ENCODE data around the gene TCP1. TPM values are rescaled to one million over a fixed set of nuclear protein-coding genes. Genes with fewer than 3 reads are reported as not detected.

The TCP1 gene
- total RNA-seq, 1 experiment from 2014 or later = 340 TPM

DNA sequence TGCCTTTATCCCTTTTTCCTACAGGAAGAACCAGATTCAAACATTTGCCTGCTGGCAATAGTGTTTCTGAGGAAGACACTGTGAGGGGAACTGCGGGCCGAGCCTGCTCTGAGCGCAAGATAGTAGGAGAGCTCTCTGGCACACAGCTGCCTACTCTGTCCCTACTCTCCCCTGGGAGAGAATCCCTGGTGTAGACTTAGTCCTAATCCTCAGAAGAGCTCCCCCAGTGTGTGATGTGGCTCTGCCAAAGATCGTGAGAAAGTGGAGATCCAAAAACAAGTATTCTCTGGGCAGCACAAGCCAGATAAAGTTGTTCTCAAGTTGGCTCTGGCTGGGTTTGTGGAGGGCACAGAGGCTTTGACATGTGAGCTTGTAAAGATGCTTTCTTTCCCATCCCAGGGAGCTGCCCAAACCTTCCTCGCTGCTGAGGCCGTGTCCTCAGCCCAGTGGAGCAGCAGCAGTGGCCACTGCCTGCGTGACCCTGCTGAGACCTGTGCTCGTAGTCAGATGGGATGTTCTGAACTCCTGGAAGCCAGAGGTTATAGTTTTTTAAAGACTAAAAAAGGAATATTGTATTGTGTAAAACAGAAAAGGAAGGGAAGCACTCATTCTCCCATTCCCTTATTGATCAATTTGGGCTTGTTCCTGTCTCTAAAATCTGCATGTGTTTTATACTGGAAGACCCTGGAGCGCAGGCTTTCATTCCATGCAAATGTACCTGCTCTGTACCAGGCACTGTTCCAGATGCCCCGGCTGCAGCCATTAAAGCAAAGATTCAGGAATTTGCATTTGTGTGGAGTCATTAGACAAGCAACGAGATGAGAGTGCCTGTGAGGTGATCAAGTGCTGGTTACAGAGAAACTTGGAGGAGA, 41.3 kb upstream of the TCP1 start:
- no peak for TF ChIP-seq TCF7L2 (IDR thresholded peaks at IDR 0.05; ENCODE audit: low read depth, low read length)
- TF ChIP-seq SIN3A (IDR thresholded peaks at IDR 0.05; ENCODE audit: borderline replicate concordance, insufficient read depth, low read depth, low read length) = no peak
- no peak for TF ChIP-seq POLR2AphosphoS5 (IDR thresholded peaks at IDR 0.05; ENCODE audit: low read depth, low read length)
- no peak for TF ChIP-seq REST (IDR thresholded peaks at IDR 0.05; ENCODE audit: insufficient read depth in 1 of 2, low read depth in 2 of 2, low read length in 1 of 2)
- TF ChIP-seq, protein P1, sequence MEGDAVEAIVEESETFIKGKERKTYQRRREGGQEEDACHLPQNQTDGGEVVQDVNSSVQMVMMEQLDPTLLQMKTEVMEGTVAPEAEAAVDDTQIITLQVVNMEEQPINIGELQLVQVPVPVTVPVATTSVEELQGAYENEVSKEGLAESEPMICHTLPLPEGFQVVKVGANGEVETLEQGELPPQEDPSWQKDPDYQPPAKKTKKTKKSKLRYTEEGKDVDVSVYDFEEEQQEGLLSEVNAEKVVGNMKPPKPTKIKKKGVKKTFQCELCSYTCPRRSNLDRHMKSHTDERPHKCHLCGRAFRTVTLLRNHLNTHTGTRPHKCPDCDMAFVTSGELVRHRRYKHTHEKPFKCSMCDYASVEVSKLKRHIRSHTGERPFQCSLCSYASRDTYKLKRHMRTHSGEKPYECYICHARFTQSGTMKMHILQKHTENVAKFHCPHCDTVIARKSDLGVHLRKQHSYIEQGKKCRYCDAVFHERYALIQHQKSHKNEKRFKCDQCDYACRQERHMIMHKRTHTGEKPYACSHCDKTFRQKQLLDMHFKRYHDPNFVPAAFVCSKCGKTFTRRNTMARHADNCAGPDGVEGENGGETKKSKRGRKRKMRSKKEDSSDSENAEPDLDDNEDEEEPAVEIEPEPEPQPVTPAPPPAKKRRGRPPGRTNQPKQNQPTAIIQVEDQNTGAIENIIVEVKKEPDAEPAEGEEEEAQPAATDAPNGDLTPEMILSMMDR (IDR thresholded peaks at IDR 0.05) = no peak
- DNase-seq (ENCODE audit: low read depth, low spot score) = no peak
- no peak overlapping the region for H3K27ac ChIP-seq (ENCODE audit: low read length)
- ChIA-PET POLR2A (no interaction called here), CTCF (no interaction called here)
- H3K27me3 ChIP-seq (ENCODE audit: control insufficient read depth, insufficient read depth, low read length) = no peaks in the 10 kb centered on the region; the same call in none of the 2 replicates
- no TSS peak for BruUV-seq (replicated peaks)
- no peak overlapping the region for H3K4me3 ChIP-seq (ENCODE audit: low read depth in 2 of 2, low read length in 2 of 2)
- no peak; the same call in 1 of the 2 replicates for ATAC-seq
- no peaks in the 10 kb centered on the region for H3K9me3 ChIP-seq (ENCODE audit: control insufficient read depth, insufficient read depth, low read depth, low read length)
- in situ Hi-C loops (cut with HindIII; ENCODE audit: low pct_unique_long_range_greater_than_20kb, low sequenced_read_pairs) (no loop called here), intact Hi-C loops (cut with micrococcal nuclease; ENCODE audit: unreplicated experiment) (no loop called here)
- no peaks in the 10 kb centered on the region for H3K4me1 ChIP-seq (ENCODE audit: control insufficient read depth, insufficient read depth, low read length)
- no peaks in the 10 kb centered on the region for H3K36me3 ChIP-seq (ENCODE audit: control insufficient read depth, insufficient read depth, low read length)

- DNase-seq (ENCODE audit: low read depth, low spot score) = no peak
- Histone ChIP-seq H3K4me1 (ENCODE audit: control insufficient read depth, insufficient read depth, low read length) (no peaks in the 10 kb centered on the region), H3K36me3 (ENCODE audit: control insufficient read depth, insufficient read depth, low read length) (no peaks in the 10 kb centered on the region), H3K4me3 (ENCODE audit: low read depth in 2 of 2, low read length in 2 of 2) (no peak overlapping the region), H3K27me3 (ENCODE audit: control insufficient read depth, insufficient read depth, low read length) (no peaks in the 10 kb centered on the region; the same call in none of the 2 replicates), H3K27ac (ENCODE audit: low read length) (no peak overlapping the region), H3K9me3 (ENCODE audit: control insufficient read depth, insufficient read depth, low read depth, low read length) (no peaks in the 10 kb centered on the region)
- TF ChIP-seq POLR2AphosphoS5 (IDR thresholded peaks at IDR 0.05; ENCODE audit: low read depth, low read length) (no peak), REST (IDR thresholded peaks at IDR 0.05; ENCODE audit: insufficient read depth in 1 of 2, low read depth in 2 of 2, low read length in 1 of 2) (no peak), TCF7L2 (IDR thresholded peaks at IDR 0.05; ENCODE audit: low read depth, low read length) (no peak), SIN3A (IDR thresholded peaks at IDR 0.05; ENCODE audit: borderline replicate concordance, insufficient read depth, low read depth, low read length) (no peak)
- TF ChIP-seq, protein P1 (IDR thresholded peaks at IDR 0.05) = no peak
- intact Hi-C loops (cut with micrococcal nuclease; ENCODE audit: unreplicated experiment) = no loop called here
- ChIA-PET POLR2A (interaction anchor here (0.6 kb wide), 2 partner anchors 56 to 154 kb away, joined by 5 to 8 read pairs; no protein-coding TSS in a partner anchor), CTCF (no interaction called here)
- in situ Hi-C loops (cut with HindIII; ENCODE audit: low pct_unique_long_range_greater_than_20kb, low sequenced_read_pairs) = no loop called here
- BruUV-seq (replicated peaks) = no TSS peak
- no peak for ATAC-seq
Measured at GRCh38 chr6:159829526-159829925, 40.1 kb upstream of the TCP1 start.
